ENCODE measurements around the gene OR9G1.

GRCh38 chr11:56706486-56706885, 7.6 kb downstream of the OR9G1 start:
- TF ChIP-seq POLR2A (IDR thresholded peaks at IDR 0.05) (no peak), CTCF (IDR thresholded peaks at IDR 0.05) (no peak), EP300 (IDR thresholded peaks at IDR 0.05; ENCODE audit: low read depth) (no peak), POLR2AphosphoS5 (IDR thresholded peaks at IDR 0.05) (no peak)

Measured in transverse colon (tissue), 4 donors.